Neural cell (in vitro differentiated cells): ENCODE data around the gene LY6G6C.

ENCODE experiments used
- EP300 ChIP-seq: fragments of 450-650 bp; conservative IDR thresholded peaks from 2 replicates; pipeline ENCODE4 v1.6.1; 2014; ENCODE audit warnings: antibody characterized with exemption, mild to moderate bottlenecking, moderate library complexity; ENCODE audit not compliant: poor library complexity, severe bottlenecking
- EZH2 ChIP-seq: fragments of 200-600, 300-800 bp; shearing (Covaris generic), sonication (generic); IDR thresholded peaks from 2 replicates; pipeline ENCODE4 v1.6.1; 2014; ENCODE audit warnings: antibody characterized with exemption, low read length, borderline replicate concordance, mild to moderate bottlenecking; ENCODE audit not compliant: insufficient read depth, poor library complexity, severe bottlenecking
- POLR2AphosphoS5 ChIP-seq: IDR thresholded peaks from 2 replicates; pipeline ENCODE4 v1.6.1; 2012
- RAD21 ChIP-seq: fragments of 450-650 bp; conservative IDR thresholded peaks from 2 replicates; pipeline ENCODE4 v1.6.1; 2014; ENCODE audit warnings: antibody characterized with exemption, mild to moderate bottlenecking, moderate library complexity
- TF ChIP-seq, protein P1 (sequence below): fragments of 450-650 bp; IDR thresholded peaks from 2 replicates; pipeline ENCODE4 v1.5.1; 2014; ENCODE audit warnings: antibody characterized with exemption, mild to moderate bottlenecking, moderate library complexity; ENCODE audit not compliant: poor library complexity, severe bottlenecking
- TF ChIP-seq, protein P2 (sequence below): IDR thresholded peaks from 2 replicates; pipeline ENCODE4 v1.6.1; 2012; ENCODE audit warnings: borderline replicate concordance

DNA sequence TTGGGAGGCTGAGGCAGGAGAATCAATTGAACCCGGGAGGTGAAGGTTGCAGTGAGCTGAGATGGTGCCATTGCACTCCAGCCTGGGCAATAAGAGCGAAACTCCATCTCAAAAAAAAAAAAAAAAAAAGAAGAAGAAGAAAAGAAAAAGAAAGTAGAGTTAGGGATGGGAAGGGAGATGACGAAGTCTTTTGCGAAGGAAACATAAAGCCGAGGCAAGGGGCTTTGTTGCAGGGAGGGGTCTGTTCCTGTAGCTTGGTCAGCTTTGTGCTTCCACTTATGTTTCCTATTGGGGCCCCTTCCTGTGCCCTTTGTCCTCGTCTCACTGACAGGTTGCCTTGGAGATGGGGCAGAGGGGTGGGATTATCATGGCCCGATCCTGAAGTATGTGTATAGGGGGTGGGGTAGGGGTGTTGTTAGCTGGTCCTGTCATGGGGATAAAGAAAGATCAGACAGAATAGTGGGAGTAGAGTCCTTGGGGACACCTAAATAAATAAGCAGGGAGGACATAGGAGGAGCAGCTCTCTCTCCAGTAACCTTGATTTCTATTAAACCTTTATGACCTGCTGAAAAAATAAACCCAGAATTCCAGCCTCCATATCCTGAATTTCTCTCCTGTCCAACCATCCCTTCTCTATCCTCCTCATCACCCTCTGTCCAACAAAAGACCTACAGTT, 15.9 kb upstream of the LY6G6C start:
- TF ChIP-seq, protein P1, sequence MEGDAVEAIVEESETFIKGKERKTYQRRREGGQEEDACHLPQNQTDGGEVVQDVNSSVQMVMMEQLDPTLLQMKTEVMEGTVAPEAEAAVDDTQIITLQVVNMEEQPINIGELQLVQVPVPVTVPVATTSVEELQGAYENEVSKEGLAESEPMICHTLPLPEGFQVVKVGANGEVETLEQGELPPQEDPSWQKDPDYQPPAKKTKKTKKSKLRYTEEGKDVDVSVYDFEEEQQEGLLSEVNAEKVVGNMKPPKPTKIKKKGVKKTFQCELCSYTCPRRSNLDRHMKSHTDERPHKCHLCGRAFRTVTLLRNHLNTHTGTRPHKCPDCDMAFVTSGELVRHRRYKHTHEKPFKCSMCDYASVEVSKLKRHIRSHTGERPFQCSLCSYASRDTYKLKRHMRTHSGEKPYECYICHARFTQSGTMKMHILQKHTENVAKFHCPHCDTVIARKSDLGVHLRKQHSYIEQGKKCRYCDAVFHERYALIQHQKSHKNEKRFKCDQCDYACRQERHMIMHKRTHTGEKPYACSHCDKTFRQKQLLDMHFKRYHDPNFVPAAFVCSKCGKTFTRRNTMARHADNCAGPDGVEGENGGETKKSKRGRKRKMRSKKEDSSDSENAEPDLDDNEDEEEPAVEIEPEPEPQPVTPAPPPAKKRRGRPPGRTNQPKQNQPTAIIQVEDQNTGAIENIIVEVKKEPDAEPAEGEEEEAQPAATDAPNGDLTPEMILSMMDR = no peak
- no peak for TF ChIP-seq EZH2
- no peak for TF ChIP-seq POLR2AphosphoS5
- no peak for TF ChIP-seq RAD21
- TF ChIP-seq EP300 = no peak
- TF ChIP-seq, protein P2, sequence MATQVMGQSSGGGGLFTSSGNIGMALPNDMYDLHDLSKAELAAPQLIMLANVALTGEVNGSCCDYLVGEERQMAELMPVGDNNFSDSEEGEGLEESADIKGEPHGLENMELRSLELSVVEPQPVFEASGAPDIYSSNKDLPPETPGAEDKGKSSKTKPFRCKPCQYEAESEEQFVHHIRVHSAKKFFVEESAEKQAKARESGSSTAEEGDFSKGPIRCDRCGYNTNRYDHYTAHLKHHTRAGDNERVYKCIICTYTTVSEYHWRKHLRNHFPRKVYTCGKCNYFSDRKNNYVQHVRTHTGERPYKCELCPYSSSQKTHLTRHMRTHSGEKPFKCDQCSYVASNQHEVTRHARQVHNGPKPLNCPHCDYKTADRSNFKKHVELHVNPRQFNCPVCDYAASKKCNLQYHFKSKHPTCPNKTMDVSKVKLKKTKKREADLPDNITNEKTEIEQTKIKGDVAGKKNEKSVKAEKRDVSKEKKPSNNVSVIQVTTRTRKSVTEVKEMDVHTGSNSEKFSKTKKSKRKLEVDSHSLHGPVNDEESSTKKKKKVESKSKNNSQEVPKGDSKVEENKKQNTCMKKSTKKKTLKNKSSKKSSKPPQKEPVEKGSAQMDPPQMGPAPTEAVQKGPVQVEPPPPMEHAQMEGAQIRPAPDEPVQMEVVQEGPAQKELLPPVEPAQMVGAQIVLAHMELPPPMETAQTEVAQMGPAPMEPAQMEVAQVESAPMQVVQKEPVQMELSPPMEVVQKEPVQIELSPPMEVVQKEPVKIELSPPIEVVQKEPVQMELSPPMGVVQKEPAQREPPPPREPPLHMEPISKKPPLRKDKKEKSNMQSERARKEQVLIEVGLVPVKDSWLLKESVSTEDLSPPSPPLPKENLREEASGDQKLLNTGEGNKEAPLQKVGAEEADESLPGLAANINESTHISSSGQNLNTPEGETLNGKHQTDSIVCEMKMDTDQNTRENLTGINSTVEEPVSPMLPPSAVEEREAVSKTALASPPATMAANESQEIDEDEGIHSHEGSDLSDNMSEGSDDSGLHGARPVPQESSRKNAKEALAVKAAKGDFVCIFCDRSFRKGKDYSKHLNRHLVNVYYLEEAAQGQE = no peak
